Naive thymus-derived CD4-positive, alpha-beta T cell (primary cell): Measurements from ENCODE around the gene ULK4. TPM values are rescaled to one million over a fixed set of nuclear protein-coding genes. Genes with fewer than 3 reads are reported as not detected.
"Not testable (repeated sequence)": the region's sequence is repeated elsewhere in the genome, so short reads cannot be mapped to it uniquely, and the experiment has no call there.

Source experiments
- ATAC-seq: fragments of 150-1000 bp; cut with Tn5 transposase; 2 replicates; pipeline ENCODE4 v1.10.0; 2021; ENCODE audit warnings: mild to moderate bottlenecking, moderate library complexity
- CTCF ChIA-PET: fragments of 350-600 bp; sonication (Branson Sonifier 250); formaldehyde crosslinking; loops from one replicate; lab custom pipeline; 2021; ENCODE audit warnings: antibody characterized with exemption; lab: Charles Lee
- POLR2A ChIA-PET: fragments of 350-600 bp; sonication (Branson Sonifier 250); formaldehyde crosslinking; loops from one replicate; lab custom pipeline; 2021; ENCODE audit warnings: antibody characterized with exemption, inconsistent platforms; lab: Charles Lee
- DNase-seq, 9 donors: peaks; one replicate each; pipeline versions ENCODE4 v3.0.0 to v3.0.0-alpha.2; 2020 to 2022; ENCODE audit warnings: mixed read lengths in 1 of 9
- H3K27ac ChIP-seq: one replicate; pipeline ENCODE4 v1.7.0; 2013; ENCODE audit warnings: mild to moderate bottlenecking, low read depth, low read length, moderate library complexity
- H3K27me3 ChIP-seq, 2 donors: one replicate each; pipeline ENCODE4 v1.7.0; 2013; ENCODE audit warnings: low read length in 2 of 2, mild to moderate bottlenecking in 2 of 2, moderate library complexity in 2 of 2; ENCODE audit not compliant: control insufficient read depth in 2 of 2, insufficient read depth in 2 of 2
- H3K36me3 ChIP-seq, 3 experiments: 1 replicate in 2 of 3; 2 replicates in 1 of 3; pipeline ENCODE4 v1.7.0; 2013; ENCODE audit warnings: low read length in 3 of 3, mild to moderate bottlenecking in 3 of 3, moderate library complexity in 1 of 3; ENCODE audit not compliant: insufficient read depth in 3 of 3, control insufficient read depth in 2 of 3
- H3K4me1 ChIP-seq, 2 donors: one replicate each; pipeline ENCODE4 v1.7.0; 2013; ENCODE audit warnings: low read length in 2 of 2, mild to moderate bottlenecking in 2 of 2, moderate library complexity in 1 of 2; ENCODE audit not compliant: control insufficient read depth in 2 of 2, insufficient read depth in 2 of 2
- H3K4me3 ChIP-seq: 2 replicates; pipeline ENCODE4 v1.7.0; 2013; ENCODE audit warnings: mild to moderate bottlenecking, low read length
- H3K9me3 ChIP-seq, 3 experiments: 1 replicate in 2 of 3; 2 replicates in 1 of 3; pipeline ENCODE4 v1.7.0; 2013; ENCODE audit warnings: low read length in 3 of 3; ENCODE audit not compliant: control insufficient read depth in 2 of 3
- H3K27ac Mint-ChIP-seq, 9 donors: one replicate each; pipeline ENCODE4 v1.8.0; 2020 to 2022; ENCODE audit warnings: mixed read lengths in 9 of 9, mild to moderate bottlenecking in 8 of 9, moderate library complexity in 5 of 9, inconsistent platforms in 2 of 9
- H3K27me3 Mint-ChIP-seq, 5 donors: one replicate each; pipeline ENCODE4 v1.8.0; 2021 to 2022; ENCODE audit warnings: mixed read lengths in 5 of 5, mild to moderate bottlenecking in 1 of 5
- H3K36me3 Mint-ChIP-seq, 5 donors: one replicate each; pipeline ENCODE4 v1.8.0; 2020 to 2022; ENCODE audit warnings: mixed read lengths in 5 of 5, mild to moderate bottlenecking in 3 of 5, inconsistent platforms in 1 of 5
- H3K4me1 Mint-ChIP-seq, 7 donors: one replicate each; pipeline ENCODE4 v1.8.0; 2020 to 2022; ENCODE audit warnings: mixed read lengths in 7 of 7, mild to moderate bottlenecking in 3 of 7, inconsistent platforms in 1 of 7
- H3K4me3 Mint-ChIP-seq, 10 donors: one replicate each; pipeline ENCODE4 v1.8.0; 2020 to 2022; ENCODE audit warnings: mild to moderate bottlenecking in 10 of 10, mixed read lengths in 10 of 10, moderate library complexity in 6 of 10, inconsistent platforms in 2 of 10
- H3K9me3 Mint-ChIP-seq, 11 donors: one replicate each; pipeline ENCODE4 v1.8.0; 2020 to 2022; ENCODE audit warnings: mixed read lengths in 11 of 11, mild to moderate bottlenecking in 4 of 11, inconsistent platforms in 1 of 11, moderate library complexity in 1 of 11
- intact Hi-C, 2 donors: fragments of 100-400 bp; cut with micrococcal nuclease; formaldehyde crosslinking; loops; one replicate each; pipeline ENCODE4 v1.15.1; 2023
- polyA plus RNA-seq, 2 donors: library from polyadenylated mRNA; unstranded; fragments of 300-500 nt; fragmentation: Illumina TruSeq; gene quantifications; one replicate each; pipeline ENCODE4 v1.2.3, GENCODE V29; 2021
- total RNA-seq, 6 experiments: library from RNA in 5 of 6; stranded (reverse) in 5 of 6; gene quantifications; 1 replicate in 5 of 6; 2 replicates in 1 of 6; pipeline ENCODE4 v1.2.3 and lab custom pipeline; 2021 to 2026

Gene ULK4
- total and polyA plus RNA-seq, 7 experiments from 2014 or later = 6.6 to 22.3 (median 18.9) TPM

GRCh38 chr3:41404582-41404981, 557.3 kb downstream of the ULK4 start:
- Mint-ChIP-seq H3K9me3 (peaks cover 0 to 12% (median 2%) of the 10 kb centered on the region in 11 donors), H3K4me1 (peaks cover 0 to 5% (median 0%) of the 10 kb centered on the region in 7 donors), H3K27ac (no peak overlapping the region), H3K4me3 (no peak overlapping the region), H3K27me3 (no peaks in the 10 kb centered on the region), H3K36me3 (peaks cover 0 to 19% (median 0%) of the 10 kb centered on the region in 5 donors)
- Histone ChIP-seq H3K4me1 (no peaks in the 10 kb centered on the region), H3K4me3 (no peak overlapping the region), H3K36me3 (no peaks in the 10 kb centered on the region), H3K9me3 (no peaks in the 10 kb centered on the region), H3K27ac (no peak overlapping the region), H3K27me3 (no peaks in the 10 kb centered on the region)
- no peak for ATAC-seq
- no peak for DNase-seq
- POLR2A ChIA-PET = no interaction called here
- intact Hi-C loops = no loop called here
- CTCF ChIA-PET = interaction anchor here (0.7 kb wide), 1 partner anchor 51 kb away, joined by 3 read pairs; no protein-coding TSS in a partner anchor

- Histone ChIP-seq H3K4me3 (no peak overlapping the region), H3K27me3 (no peaks in the 10 kb centered on the region), H3K4me1 (no peaks in the 10 kb centered on the region), H3K9me3 (no peaks in the 10 kb centered on the region), H3K27ac (no peak overlapping the region), H3K36me3 (no peaks in the 10 kb centered on the region)
- H3K9me3 Mint-ChIP-seq = peaks cover 0 to 15% (median 4%) of the 10 kb centered on the region in 11 donors
- no peak overlapping the region for H3K4me3 Mint-ChIP-seq
- no peaks in the 10 kb centered on the region for H3K27me3 Mint-ChIP-seq
- no peak for DNase-seq
- intact Hi-C loops = no loop called here
- POLR2A ChIA-PET = no interaction called here
- peaks cover 0 to 1% (median 0%) of the 10 kb centered on the region in 7 donors for H3K4me1 Mint-ChIP-seq
- H3K36me3 Mint-ChIP-seq = peaks cover 0 to 57% (median 23%) of the 10 kb centered on the region in 5 donors
- H3K27ac Mint-ChIP-seq = no peak overlapping the region
- CTCF ChIA-PET = no interaction called here
- ATAC-seq = no peak
Observed at GRCh38 chr3:41394896-41395295, 567.0 kb downstream of the ULK4 start.

GRCh38 chr3:41370765-41371535, 591.0 kb downstream of the ULK4 start:
- H3K4me3 Mint-ChIP-seq, H3K27ac Mint-ChIP-seq, ATAC-seq, POLR2A ChIA-PET, H3K27me3 ChIP-seq, intact Hi-C loops, H3K4me1 Mint-ChIP-seq, CTCF ChIA-PET, H3K27me3 Mint-ChIP-seq, H3K36me3 ChIP-seq, DNase-seq, H3K4me3 ChIP-seq, H3K4me1 ChIP-seq, H3K9me3 ChIP-seq, H3K27ac ChIP-seq: not testable (repeated sequence)
- H3K36me3 Mint-ChIP-seq = peaks cover 0 to 32% (median 24%) of the 10 kb centered on the region in 5 donors
- peaks cover 4 to 37% (median 14%) of the 10 kb centered on the region in 11 donors for H3K9me3 Mint-ChIP-seq

- Mint-ChIP-seq H3K4me3 (no peak overlapping the region), H3K27me3 (no peaks in the 10 kb centered on the region), H3K27ac (no peak overlapping the region), H3K36me3 (peaks cover 0 to 28% (median 19%) of the 10 kb centered on the region in 5 donors), H3K4me1 (no peaks in the 10 kb centered on the region), H3K9me3 (peaks cover 0 to 33% (median 14%) of the 10 kb centered on the region in 11 donors)
- DNase-seq = no peak
- Histone ChIP-seq H3K36me3 (no peaks in the 10 kb centered on the region), H3K9me3 (no peaks in the 10 kb centered on the region), H3K27ac (no peak overlapping the region), H3K27me3 (no peaks in the 10 kb centered on the region), H3K4me1 (no peaks in the 10 kb centered on the region), H3K4me3 (no peak overlapping the region)
- no peak for ATAC-seq
- CTCF ChIA-PET = no interaction called here
- intact Hi-C loops = no loop called here
- POLR2A ChIA-PET = no interaction called here
Observed at GRCh38 chr3:41370307-41370706, 591.6 kb downstream of the ULK4 start.

- Mint-ChIP-seq H3K27me3 (no peaks in the 10 kb centered on the region), H3K9me3 (peaks cover 0 to 32% (median 14%) of the 10 kb centered on the region in 11 donors), H3K4me1 (no peaks in the 10 kb centered on the region), H3K27ac (no peak overlapping the region), H3K4me3 (no peak overlapping the region), H3K36me3 (peaks cover 0 to 28% (median 15%) of the 10 kb centered on the region in 5 donors)
- no peak for ATAC-seq
- Histone ChIP-seq H3K4me1 (no peaks in the 10 kb centered on the region), H3K27me3 (no peaks in the 10 kb centered on the region), H3K4me3 (no peak overlapping the region), H3K36me3 (no peaks in the 10 kb centered on the region), H3K9me3 (no peaks in the 10 kb centered on the region), H3K27ac (no peak overlapping the region)
- CTCF ChIA-PET = no interaction called here
- intact Hi-C loops = no loop called here
- DNase-seq = no peak
- POLR2A ChIA-PET = no interaction called here
Observed at GRCh38 chr3:41369838-41370237, 592.1 kb downstream of the ULK4 start.

- intact Hi-C loops = no loop called here
- H3K27ac Mint-ChIP-seq = no peak overlapping the region
- no peaks in the 10 kb centered on the region for H3K4me1 Mint-ChIP-seq
- Histone ChIP-seq H3K36me3 (no peaks in the 10 kb centered on the region), H3K27me3 (no peaks in the 10 kb centered on the region), H3K27ac (no peak overlapping the region), H3K4me1 (no peaks in the 10 kb centered on the region), H3K9me3 (no peaks in the 10 kb centered on the region), H3K4me3 (no peak overlapping the region)
- ChIA-PET POLR2A (no interaction called here), CTCF (no interaction called here)
- DNase-seq (no peak), ATAC-seq (no peak)
- no peaks in the 10 kb centered on the region for H3K9me3 Mint-ChIP-seq
- no peaks in the 10 kb centered on the region for H3K27me3 Mint-ChIP-seq
- peaks cover 0 to 5% (median 0%) of the 10 kb centered on the region in 5 donors for H3K36me3 Mint-ChIP-seq
- no peak overlapping the region for H3K4me3 Mint-ChIP-seq
Observed at GRCh38 chr3:41365973-41366372, 595.9 kb downstream of the ULK4 start.

- POLR2A ChIA-PET = no interaction called here
Observed at GRCh38 chr3:41364736-41365135, 597.2 kb downstream of the ULK4 start.

More at GRCh38 chr3:41364736-41365135, 597.2 kb downstream of the ULK4 start:
- DNase-seq = no peak
- peaks cover 0 to 10% (median 5%) of the 10 kb centered on the region in 5 donors for H3K36me3 Mint-ChIP-seq
- no peak overlapping the region for H3K4me3 Mint-ChIP-seq
- H3K4me1 ChIP-seq = no peaks in the 10 kb centered on the region
- H3K27me3 Mint-ChIP-seq = no peaks in the 10 kb centered on the region
- peaks cover 0 to 4% (median 0%) of the 10 kb centered on the region in 11 donors for H3K9me3 Mint-ChIP-seq
- intact Hi-C loops = no loop called here
- H3K27ac Mint-ChIP-seq = no peak overlapping the region
- H3K27me3 ChIP-seq = no peaks in the 10 kb centered on the region
- no peak overlapping the region for H3K4me3 ChIP-seq
- H3K4me1 Mint-ChIP-seq = no peaks in the 10 kb centered on the region
- CTCF ChIA-PET = no interaction called here
- no peak for ATAC-seq
- H3K9me3 ChIP-seq = no peaks in the 10 kb centered on the region
- H3K36me3 ChIP-seq = no peaks in the 10 kb centered on the region
- H3K27ac ChIP-seq = no peak overlapping the region
